ENCODE measurements around the gene DDX3X. TPM values are rescaled to one million over a fixed set of nuclear protein-coding genes. Genes with fewer than 3 reads are reported as not detected.
"Not testable (repeated sequence)": the region's sequence is repeated elsewhere in the genome, so short reads cannot be mapped to it uniquely, and the experiment has no call there.

Gene DDX3X
- 100 to 1,000 TPM; 275 to 291 TPM for total RNA-seq

DNA sequence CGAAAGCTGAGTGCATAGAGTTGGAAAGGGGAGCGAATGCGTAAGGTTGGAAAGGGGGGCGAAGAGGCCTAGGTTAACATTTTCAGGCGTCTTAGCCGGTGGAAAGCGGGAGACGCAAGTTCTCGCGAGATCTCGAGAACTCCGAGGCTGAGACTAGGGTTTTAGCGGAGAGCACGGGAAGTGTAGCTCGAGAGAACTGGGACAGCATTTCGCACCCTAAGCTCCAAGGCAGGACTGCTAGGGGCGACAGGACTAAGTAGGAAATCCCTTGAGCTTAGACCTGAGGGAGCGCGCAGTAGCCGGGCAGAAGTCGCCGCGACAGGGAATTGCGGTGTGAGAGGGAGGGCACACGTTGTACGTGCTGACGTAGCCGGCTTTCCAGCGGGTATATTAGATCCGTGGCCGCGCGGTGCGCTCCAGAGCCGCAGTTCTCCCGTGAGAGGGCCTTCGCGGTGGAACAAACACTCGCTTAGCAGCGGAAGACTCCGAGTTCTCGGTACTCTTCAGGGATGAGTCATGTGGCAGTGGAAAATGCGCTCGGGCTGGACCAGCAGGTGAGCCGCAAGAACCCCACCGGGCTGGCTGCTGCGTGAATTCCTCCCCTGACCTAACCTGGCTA lies at the start of gene DDX3X:
Gene DDX3X (plus strand): TSS at position 419 of the 619 bp plus-strand sequence. CDS start 91 bp downstream, at position 510.
- peak; percentile 83 for DNase-seq
- Mint-ChIP-seq H3K27me3 (peaks cover 4% of the 10 kb centered on the region), H3K27ac (peak within 1 kb of the TSS; percentile 100), H3K4me1 (peaks cover 23% of the 10 kb centered on the region), H3K9me3 (no peaks in the 10 kb centered on the region), H3K4me3 (peak within 1 kb of the TSS; percentile 94), H3K36me3 (peaks cover 42% of the 10 kb centered on the region)

DNA sequence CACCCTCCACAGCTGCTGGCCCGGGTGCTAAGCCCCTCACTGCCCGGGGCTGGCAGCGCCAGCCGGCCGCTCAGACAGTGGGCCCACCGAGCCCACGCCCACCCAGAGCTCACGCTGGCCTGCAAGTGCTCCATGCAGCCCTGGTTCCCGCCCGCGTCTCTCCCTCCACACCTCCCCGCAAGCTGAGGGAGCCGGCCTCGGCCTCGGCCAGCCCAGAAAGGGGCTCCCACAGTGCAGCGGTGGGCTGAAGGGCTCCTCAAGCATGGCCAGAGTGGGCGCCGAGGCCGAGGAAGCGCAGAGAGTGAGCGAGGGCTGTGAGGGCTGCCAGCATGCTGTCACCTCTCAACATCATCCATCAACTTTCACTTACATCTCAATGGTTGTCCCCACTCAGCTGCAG lies 48.0 kb upstream of the DDX3X start:
- not testable (repeated sequence) for H3K36me3 Mint-ChIP-seq, DNase-seq, H3K9me3 Mint-ChIP-seq, H3K4me1 Mint-ChIP-seq, H3K4me3 Mint-ChIP-seq, H3K27ac Mint-ChIP-seq, H3K27me3 Mint-ChIP-seq

DNA sequence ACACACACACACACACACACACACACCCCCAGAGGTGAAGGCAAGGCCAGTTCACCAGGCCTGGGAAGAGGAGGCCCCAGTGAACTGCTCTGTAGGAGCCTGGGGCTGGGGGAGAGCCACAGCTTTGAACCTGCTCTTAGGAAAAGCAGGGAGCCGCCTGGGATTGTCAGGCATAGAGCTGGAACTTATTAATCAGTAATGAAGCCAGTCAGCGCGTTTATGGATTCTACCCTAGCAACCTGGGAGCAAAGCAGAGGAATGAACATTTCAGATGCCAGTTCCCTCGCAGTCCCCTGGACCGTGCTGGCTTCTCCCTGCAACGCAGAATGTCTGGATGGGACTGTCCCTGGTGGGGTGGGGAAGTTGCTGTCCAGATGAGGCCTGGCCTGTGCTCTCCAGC lies 45.3 kb upstream of the DDX3X start:
- H3K36me3 Mint-ChIP-seq = peaks cover 3% of the 10 kb centered on the region
- H3K4me3 Mint-ChIP-seq = no peak overlapping the region
- no peak overlapping the region for H3K27ac Mint-ChIP-seq
- no peaks in the 10 kb centered on the region for H3K27me3 Mint-ChIP-seq
- H3K9me3 Mint-ChIP-seq = peaks cover 4% of the 10 kb centered on the region
- DNase-seq = no peak
- no peaks in the 10 kb centered on the region for H3K4me1 Mint-ChIP-seq

DNA sequence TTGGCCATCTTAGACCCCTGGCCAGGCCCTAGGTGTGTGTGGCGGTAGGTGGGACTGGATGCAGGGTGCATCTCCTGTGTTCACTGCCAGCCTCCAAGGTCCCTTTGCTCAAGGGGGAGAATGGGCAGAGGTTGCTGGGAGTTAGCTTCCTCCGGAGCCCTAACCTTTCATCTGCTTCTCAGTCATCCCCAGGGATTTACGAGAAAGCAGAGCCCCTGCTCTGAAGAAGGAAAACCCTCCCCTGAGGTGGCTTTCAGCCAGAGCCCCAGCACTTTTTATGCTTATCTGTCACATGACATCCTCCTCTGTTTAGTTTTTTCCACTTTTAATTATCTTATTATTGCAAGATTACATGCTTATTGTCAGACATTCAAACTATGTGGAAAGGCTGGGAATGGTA lies 44.9 kb upstream of the DDX3X start:
- Mint-ChIP-seq H3K27ac (no peak overlapping the region), H3K9me3 (peaks cover 4% of the 10 kb centered on the region), H3K27me3 (no peaks in the 10 kb centered on the region), H3K4me1 (no peaks in the 10 kb centered on the region), H3K36me3 (peaks cover 3% of the 10 kb centered on the region), H3K4me3 (no peak overlapping the region)
- no peak for DNase-seq

DNA sequence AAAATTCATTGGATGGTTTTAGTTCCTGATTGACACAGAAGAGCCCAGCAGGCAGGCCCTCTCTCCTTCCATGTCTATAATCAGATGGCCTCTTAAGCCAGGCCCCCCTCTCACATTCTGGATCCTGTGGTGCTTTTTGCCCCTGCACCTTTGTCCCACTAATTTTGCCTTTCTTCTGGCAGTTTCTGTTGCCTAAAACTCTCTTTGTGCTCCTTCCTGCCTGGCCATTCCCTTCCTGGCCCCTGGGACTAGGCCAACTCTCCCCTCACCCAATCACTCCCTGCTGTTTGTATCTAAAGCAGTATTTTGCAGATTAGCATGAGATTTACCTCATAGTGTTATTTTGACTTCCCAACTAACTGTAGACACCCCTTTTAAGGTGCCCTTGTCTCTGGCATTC lies 42.7 kb upstream of the DDX3X start:
- Mint-ChIP-seq H3K9me3 (peaks cover 4% of the 10 kb centered on the region), H3K4me3 (no peak overlapping the region), H3K4me1 (no peaks in the 10 kb centered on the region), H3K27ac (no peak overlapping the region), H3K27me3 (no peaks in the 10 kb centered on the region), H3K36me3 (peaks cover 3% of the 10 kb centered on the region)
- no peak for DNase-seq

DNA sequence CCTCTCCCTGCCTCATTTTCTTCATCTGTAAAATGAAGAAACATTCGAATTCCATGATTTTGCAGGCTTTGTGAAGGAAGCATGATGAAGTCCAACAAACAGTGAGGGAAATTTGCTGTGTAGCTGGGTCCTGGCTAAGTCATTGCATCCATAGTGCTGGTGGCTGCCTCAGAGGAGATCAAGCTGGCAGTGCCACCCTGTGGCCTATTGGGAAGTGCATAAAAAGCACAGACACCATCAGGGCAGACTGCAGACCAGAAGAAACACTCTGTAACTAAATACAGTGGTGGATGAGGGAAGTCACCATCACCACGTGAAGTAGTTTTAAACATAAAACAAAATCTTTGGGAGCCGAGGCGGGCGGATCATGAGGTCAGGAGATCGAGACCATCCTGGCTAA lies 40.7 kb upstream of the DDX3X start:
- Mint-ChIP-seq H3K27ac (no peak overlapping the region), H3K27me3 (no peaks in the 10 kb centered on the region), H3K4me1 (no peaks in the 10 kb centered on the region), H3K9me3 (peaks cover 4% of the 10 kb centered on the region), H3K36me3 (peaks cover 3% of the 10 kb centered on the region), H3K4me3 (no peak overlapping the region)
- no peak for DNase-seq

DNA sequence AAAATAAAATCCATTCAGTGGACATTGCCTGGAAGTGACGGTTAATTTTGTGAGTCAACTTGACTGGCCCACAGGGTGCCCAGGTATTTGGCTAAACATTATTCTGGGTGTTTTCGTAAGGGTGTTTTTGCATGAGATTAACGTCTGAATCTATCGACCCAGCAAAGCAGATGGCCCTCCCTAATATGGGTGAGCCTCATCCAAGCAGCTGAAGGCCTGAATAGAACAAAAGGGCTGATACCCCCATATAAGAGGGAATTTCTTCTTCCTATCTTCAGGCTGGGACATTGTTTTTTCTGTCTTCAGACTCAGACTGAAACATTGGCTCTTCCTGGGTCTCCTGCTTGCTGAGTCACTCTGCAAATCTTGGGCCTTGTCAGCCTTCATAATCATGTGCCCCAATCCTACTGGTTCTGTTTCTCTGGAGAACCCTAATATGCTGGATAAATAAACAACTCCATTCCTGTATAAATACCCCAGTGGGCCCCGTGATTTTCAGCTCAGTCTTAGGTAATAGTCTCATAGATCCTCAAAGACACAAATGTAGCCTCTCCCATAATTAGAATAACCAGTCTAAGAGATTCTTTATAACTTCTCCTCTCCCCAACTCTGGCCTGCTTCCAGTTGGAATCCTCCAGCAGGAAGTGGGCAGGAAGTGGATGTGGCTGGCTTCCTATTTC lies 33.1 kb upstream of the DDX3X start:
- no peaks in the 10 kb centered on the region for H3K4me1 Mint-ChIP-seq
- DNase-seq = no peak
- no peaks in the 10 kb centered on the region for H3K36me3 Mint-ChIP-seq
- no peaks in the 10 kb centered on the region for H3K27me3 Mint-ChIP-seq
- H3K9me3 Mint-ChIP-seq = no peaks in the 10 kb centered on the region
- H3K4me3 Mint-ChIP-seq = no peak overlapping the region
- H3K27ac Mint-ChIP-seq = no peak overlapping the region

DNA sequence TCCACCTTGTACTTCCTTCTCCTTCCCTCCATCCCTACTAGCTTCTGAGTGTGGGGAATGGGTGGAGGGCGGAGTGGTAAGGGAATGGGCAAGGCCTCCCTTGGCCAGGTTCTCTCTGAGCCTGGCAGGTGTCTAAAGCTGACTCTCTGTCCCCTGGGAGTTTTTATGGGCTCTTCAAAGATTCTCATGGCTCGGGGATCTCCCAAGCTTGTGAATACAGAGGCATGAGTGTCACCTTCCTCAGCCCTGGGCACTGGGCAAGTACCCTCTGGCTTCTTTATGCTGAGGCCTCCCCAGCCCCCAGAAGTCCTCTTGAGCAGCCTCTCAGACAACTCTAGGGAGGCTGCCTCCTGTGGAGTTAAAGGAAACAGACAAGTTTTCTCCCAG lies 32.5 kb upstream of the DDX3X start:
- Mint-ChIP-seq H3K4me3 (no peak overlapping the region), H3K27me3 (no peaks in the 10 kb centered on the region), H3K27ac (no peak overlapping the region), H3K9me3 (no peaks in the 10 kb centered on the region), H3K4me1 (no peaks in the 10 kb centered on the region), H3K36me3 (no peaks in the 10 kb centered on the region)
- DNase-seq = no peak

DNA sequence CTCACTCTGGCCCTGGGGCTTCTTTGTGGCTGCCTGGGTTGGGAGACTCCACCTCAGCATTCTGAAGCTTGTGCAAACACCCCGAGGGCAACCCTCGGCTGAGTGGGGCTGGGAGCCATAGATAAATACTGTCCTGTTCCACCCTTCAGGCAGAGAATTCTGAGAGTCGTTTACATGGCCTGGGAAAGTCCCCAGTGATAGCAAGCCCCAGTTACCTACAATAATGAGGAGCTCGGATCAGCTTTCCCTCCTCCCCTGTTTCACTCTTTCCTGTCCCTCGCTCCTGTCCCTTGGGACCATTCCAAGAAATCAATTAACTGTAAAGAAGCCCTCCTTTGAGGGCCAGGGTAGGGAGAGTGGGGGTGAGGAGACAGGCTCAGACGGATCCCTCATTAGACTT lies 31.6 kb upstream of the DDX3X start:
- Mint-ChIP-seq H3K27me3 (no peaks in the 10 kb centered on the region), H3K9me3 (no peaks in the 10 kb centered on the region), H3K4me3 (no peak overlapping the region), H3K27ac (no peak overlapping the region), H3K36me3 (no peaks in the 10 kb centered on the region), H3K4me1 (no peaks in the 10 kb centered on the region)
- DNase-seq = no peak

DNA sequence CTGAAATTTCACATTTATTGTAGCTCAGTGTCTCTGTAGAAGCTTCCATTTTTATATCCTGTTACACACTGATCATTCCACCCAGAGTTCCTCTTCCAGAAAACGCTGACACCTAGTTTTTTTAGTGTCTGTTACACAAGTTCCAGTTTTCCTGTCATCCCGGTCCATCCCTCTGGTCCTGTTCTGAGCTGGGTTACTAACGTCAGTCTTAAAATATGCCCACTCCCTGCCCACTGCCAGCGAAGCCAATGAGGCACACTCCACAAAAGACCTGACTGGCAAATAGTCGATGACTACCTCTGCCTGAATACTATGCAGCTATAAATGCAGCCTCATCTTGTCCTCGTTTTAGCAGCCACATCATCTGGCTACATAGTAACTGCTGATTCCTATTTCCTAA lies 30.9 kb upstream of the DDX3X start:
- Mint-ChIP-seq H3K27me3 (no peaks in the 10 kb centered on the region), H3K9me3 (no peaks in the 10 kb centered on the region), H3K4me3 (no peak overlapping the region), H3K4me1 (no peaks in the 10 kb centered on the region), H3K36me3 (no peaks in the 10 kb centered on the region), H3K27ac (no peak overlapping the region)
- no peak for DNase-seq

DNA sequence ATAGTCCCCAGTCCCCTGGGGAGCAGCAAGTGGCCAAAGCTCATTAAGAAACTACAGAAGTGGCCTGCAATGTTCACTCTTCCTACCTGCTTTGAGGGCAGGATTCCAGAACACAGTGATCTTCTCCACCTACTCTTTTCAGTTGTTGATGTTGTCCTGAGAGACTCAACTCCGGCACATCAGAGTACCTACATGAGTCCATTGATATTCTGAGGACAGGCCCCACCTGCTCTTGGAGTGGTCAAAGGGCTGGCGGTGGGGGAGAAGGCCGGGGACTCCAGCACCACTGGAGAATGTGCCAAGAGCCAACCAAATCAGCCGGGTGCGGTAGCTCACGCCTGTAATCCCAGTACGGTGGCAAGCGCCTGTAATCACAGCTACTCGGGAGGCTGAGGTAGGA lies 29.8 kb upstream of the DDX3X start:
- H3K9me3 Mint-ChIP-seq = no peaks in the 10 kb centered on the region
- no peak overlapping the region for H3K4me3 Mint-ChIP-seq
- no peaks in the 10 kb centered on the region for H3K36me3 Mint-ChIP-seq
- no peaks in the 10 kb centered on the region for H3K4me1 Mint-ChIP-seq
- no peak for DNase-seq
- no peaks in the 10 kb centered on the region for H3K27me3 Mint-ChIP-seq
- no peak overlapping the region for H3K27ac Mint-ChIP-seq

DNA sequence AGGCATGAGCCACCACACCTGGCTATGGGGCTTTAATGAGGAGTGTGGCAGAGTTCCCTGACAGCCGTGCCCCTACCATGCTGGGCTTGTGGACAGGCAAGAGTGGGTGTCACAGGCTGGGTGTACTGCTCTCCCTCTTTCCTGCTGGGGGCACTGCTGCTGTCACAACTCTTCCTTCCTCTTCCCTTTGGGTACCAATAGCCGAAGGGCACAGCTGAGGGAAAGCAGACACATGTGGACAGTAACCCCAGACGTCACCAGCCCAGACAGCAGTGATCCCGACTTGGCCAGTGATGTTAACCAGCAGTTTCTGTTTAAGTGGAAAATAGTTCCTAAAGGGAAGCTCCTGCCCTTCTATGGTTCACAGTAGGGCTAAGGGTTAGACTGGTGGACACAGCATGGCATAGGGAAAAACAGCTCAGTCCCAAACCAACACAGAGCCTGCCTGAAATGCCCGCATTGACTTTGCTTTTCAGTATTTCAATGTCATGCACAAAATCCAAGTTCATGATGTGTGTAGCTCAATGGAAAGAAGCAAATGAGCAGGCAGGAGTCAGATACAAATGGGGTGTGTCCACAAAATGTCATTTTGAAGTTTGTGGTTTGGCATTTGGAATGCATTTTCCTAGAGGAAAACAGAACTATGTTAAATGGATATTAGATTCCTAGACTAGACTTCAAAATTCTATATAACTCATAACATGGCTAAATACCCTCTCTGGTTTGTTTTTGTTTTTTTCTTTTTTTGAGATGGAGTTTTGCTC lies 24.9 kb upstream of the DDX3X start:
- H3K4me1 Mint-ChIP-seq = no peaks in the 10 kb centered on the region

DNA sequence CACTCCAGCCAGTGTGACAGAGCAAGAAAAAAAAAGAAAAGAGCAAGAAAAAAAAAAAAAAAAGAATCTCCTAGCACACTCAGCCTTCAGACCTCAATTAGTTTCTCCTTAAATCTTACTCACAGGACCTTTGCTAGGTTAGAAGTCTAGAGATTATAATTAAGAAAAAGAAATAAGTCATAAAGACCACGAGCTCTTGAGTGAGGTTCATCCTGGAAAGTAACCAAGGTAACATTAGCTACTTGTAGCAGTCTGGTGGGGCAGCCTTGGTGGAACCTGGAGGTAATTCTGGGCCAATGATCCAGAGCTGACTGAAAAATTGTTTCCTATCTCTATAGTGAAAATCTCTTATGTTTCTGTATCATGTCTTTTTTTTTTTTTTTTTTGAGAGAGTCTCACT lies 21.2 kb upstream of the DDX3X start:
- no peak overlapping the region for H3K4me3 Mint-ChIP-seq
- H3K9me3 Mint-ChIP-seq = no peaks in the 10 kb centered on the region
- DNase-seq = no peak
- no peaks in the 10 kb centered on the region for H3K27me3 Mint-ChIP-seq
- H3K36me3 Mint-ChIP-seq = no peaks in the 10 kb centered on the region
- peaks cover 4% of the 10 kb centered on the region for H3K4me1 Mint-ChIP-seq
- no peak overlapping the region for H3K27ac Mint-ChIP-seq

More for the DNA sequence above, 24.9 kb upstream of the DDX3X start:
- Mint-ChIP-seq H3K4me3 (no peak overlapping the region), H3K9me3 (no peaks in the 10 kb centered on the region), H3K36me3 (no peaks in the 10 kb centered on the region), H3K27me3 (no peaks in the 10 kb centered on the region), H3K27ac (no peak overlapping the region)
- DNase-seq = no peak

DNA sequence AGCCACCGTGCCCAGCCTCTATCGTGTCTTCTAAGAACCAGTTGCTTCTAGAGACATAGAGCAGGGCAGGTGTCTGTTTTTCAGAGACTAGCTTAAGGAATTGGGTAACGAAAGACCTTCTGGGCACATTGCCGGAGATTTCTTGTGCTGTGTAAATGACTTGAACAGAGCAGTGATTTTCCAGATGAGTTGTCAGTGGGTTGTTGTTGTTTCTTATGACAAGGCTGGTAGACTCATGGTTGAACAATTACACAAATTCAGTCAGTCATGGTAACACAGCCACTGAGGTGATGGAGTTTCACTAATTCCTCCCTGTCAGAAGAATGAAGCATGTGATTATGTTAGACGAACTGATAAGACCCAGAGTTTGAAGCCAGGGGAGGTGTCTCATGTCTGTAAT lies 20.5 kb upstream of the DDX3X start:
- DNase-seq = no peak
- Mint-ChIP-seq H3K36me3 (no peaks in the 10 kb centered on the region), H3K27ac (no peak overlapping the region), H3K27me3 (no peaks in the 10 kb centered on the region), H3K4me3 (no peak overlapping the region), H3K4me1 (peaks cover 5% of the 10 kb centered on the region), H3K9me3 (no peaks in the 10 kb centered on the region)

DNA sequence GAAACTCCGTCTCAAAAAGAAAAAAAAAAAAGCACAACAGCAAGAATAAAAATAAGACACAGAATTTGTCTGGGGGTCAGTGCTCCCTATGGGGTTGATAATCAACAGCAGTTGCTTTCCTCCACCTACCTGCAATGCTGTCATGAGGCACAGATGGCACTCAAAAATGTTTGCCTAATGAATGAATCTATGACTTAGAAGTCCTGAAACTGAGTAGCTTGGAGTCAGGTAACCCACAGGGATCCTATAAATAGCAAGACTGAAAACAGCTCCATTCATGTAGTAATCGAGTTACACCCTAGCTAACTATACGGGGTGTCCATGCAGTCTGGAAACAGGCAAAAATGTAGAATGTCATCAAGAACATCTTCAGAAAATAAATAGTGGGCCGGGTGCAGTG lies 19.8 kb upstream of the DDX3X start:
- Mint-ChIP-seq H3K9me3 (no peaks in the 10 kb centered on the region), H3K4me3 (no peak overlapping the region), H3K27me3 (no peaks in the 10 kb centered on the region), H3K27ac (no peak overlapping the region), H3K4me1 (peaks cover 5% of the 10 kb centered on the region), H3K36me3 (no peaks in the 10 kb centered on the region)
- DNase-seq = no peak

DNA sequence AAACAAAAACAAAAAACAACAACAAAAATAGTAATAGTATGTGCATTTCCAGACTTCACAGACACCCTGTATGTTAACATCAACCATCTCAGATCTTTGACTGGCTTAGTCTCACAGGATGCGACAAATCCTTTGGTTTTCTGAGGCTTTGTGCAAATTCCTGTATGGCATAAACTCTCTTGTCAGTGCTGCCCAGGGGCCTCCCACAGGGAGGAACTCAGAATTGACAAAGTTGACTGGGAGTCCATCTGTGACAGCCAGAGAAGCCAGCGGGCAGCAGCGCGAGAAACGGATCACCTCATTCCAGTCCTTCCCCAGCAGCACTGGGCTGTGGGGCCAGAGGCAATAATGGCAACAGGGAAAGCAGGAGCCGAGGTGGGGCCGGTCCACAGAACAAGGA lies 19.1 kb upstream of the DDX3X start:
- H3K4me1 Mint-ChIP-seq = peaks cover 5% of the 10 kb centered on the region
- no peaks in the 10 kb centered on the region for H3K9me3 Mint-ChIP-seq
- no peaks in the 10 kb centered on the region for H3K27me3 Mint-ChIP-seq
- no peaks in the 10 kb centered on the region for H3K36me3 Mint-ChIP-seq
- no peak overlapping the region for H3K4me3 Mint-ChIP-seq
- DNase-seq = no peak
- H3K27ac Mint-ChIP-seq = no peak overlapping the region
